Suppressor macrophage treated with lipopolysaccharide for 4 hours (primary cell): Measurements from ENCODE around the gene CYSRT1.
"Not testable (repeated sequence)": the region's sequence is repeated elsewhere in the genome, so short reads cannot be mapped to it uniquely, and the experiment has no call there.

Experiments used
- DNase-seq: peaks from one replicate; pipeline ENCODE4 v3.0.0-alpha.2; 2020

Gene CYSRT1

GRCh38 chr9:137253717-137254623, 29.0 kb downstream of the CYSRT1 start:
- no peak for DNase-seq

- peak; percentile 95 for DNase-seq
These were observed 29.9 kb downstream of the CYSRT1 start, which contains the start of gene NELFB for GRCh38 chr9:137254624-137255447. Gene NELFB (plus strand): TSS chr9:137255327.

GRCh38 chr9:137255448-137256114, 30.6 kb downstream of the CYSRT1 start:
- no peak for DNase-seq

GRCh38 chr9:137256362-137256761, 31.4 kb downstream of the CYSRT1 start:
- no peak for DNase-seq

- DNase-seq = no peak
These were observed 31.9 kb downstream of the CYSRT1 start for GRCh38 chr9:137256856-137257255.

- DNase-seq = not testable (repeated sequence)
These were observed 37.4 kb downstream of the CYSRT1 start for GRCh38 chr9:137262173-137262908.

GRCh38 chr9:137262909-137263285, 37.9 kb downstream of the CYSRT1 start:
- no peak for DNase-seq

- no peak for DNase-seq
These were observed 38.5 kb downstream of the CYSRT1 start for GRCh38 chr9:137263506-137263905.

GRCh38 chr9:137264067-137264466, 39.1 kb downstream of the CYSRT1 start:
- DNase-seq = no peak

- DNase-seq = no peak
These were observed 40.7 kb downstream of the CYSRT1 start for GRCh38 chr9:137265496-137266161.

- DNase-seq = no peak
These were observed 41.2 kb downstream of the CYSRT1 start for GRCh38 chr9:137266162-137266527.

- no peak for DNase-seq
These were observed 41.8 kb downstream of the CYSRT1 start for GRCh38 chr9:137266585-137267453.

GRCh38 chr9:137267933-137268355, 43.0 kb downstream of the CYSRT1 start:
- DNase-seq = no peak

GRCh38 chr9:137268538-137269201, 43.7 kb downstream of the CYSRT1 start:
- peak; percentile 23 for DNase-seq

- DNase-seq = no peak
These were observed 44.3 kb downstream of the CYSRT1 start for GRCh38 chr9:137269231-137269772.

GRCh38 chr9:137270929-137271695, 46.1 kb downstream of the CYSRT1 start:
- no peak for DNase-seq

GRCh38 chr9:137271696-137272076, 46.7 kb downstream of the CYSRT1 start:
- no peak for DNase-seq

GRCh38 chr9:137272241-137273094, 47.5 kb downstream of the CYSRT1 start:
- no peak for DNase-seq
